Gastrocnemius medialis (tissue), 4 donors: ENCODE measurements around the gene ASXL1. TPM values are rescaled to one million over a fixed set of nuclear protein-coding genes. Genes with fewer than 3 reads are reported as not detected.

ENCODE experiments used
- ATAC-seq, 2 donors: fragments of 150-250 bp; one replicate each; pipeline ENCODE4 v1.9.1; 2016
- DNase-seq, 2 donors: peaks; one replicate each; pipeline ENCODE4 v3.0.0-alpha.2; 2019
- H3K27ac ChIP-seq, 4 donors: fragments of 200-600 bp; sonication (generic); 1 replicate in 1 of 4; 2 replicates in 3 of 4; pipeline ENCODE4 v1.5.1; 2016 to 2018; ENCODE audit warnings: mild to moderate bottlenecking in 2 of 4, moderate library complexity in 1 of 4
- H3K27me3 ChIP-seq, 3 donors: fragments of 200-600 bp; sonication (generic) in 2 of 3; 1 replicate in 1 of 3; 2 replicates in 2 of 3; pipeline versions ENCODE4 v1.5.1 to v1.6.0; 2016 to 2019; ENCODE audit warnings: mild to moderate bottlenecking in 1 of 3, moderate library complexity in 1 of 3
- H3K36me3 ChIP-seq, 2 donors: fragments of 200-600 bp; sonication (generic) in 1 of 2; one replicate each; pipeline ENCODE4 v1.5.1; 2017 to 2018
- H3K4me1 ChIP-seq, 2 donors: fragments of 200-600 bp; sonication (generic) in 1 of 2; one replicate each; pipeline ENCODE4 v1.5.1; 2016 to 2017; ENCODE audit warnings: mild to moderate bottlenecking in 2 of 2
- H3K4me3 ChIP-seq, 4 donors: fragments of 200-600 bp; sonication (generic) in 3 of 4; 1 replicate in 1 of 4; 2 replicates in 3 of 4; pipeline ENCODE4 v1.5.1; 2016 to 2019; ENCODE audit warnings: mild to moderate bottlenecking in 2 of 4
- H3K9me3 ChIP-seq, 3 donors: fragments of 200-600 bp; sonication (generic) in 2 of 3; 1 replicate in 1 of 3; 2 replicates in 2 of 3; pipeline ENCODE4 v1.5.1; 2016 to 2019
- CTCF ChIP-seq, 5 experiments: fragments of 450-650 bp in 3 of 5; fragments of 200-600 bp in 2 of 5; sonication (generic) in 2 of 5; IDR thresholded peaks in 4 of 5; conservative IDR thresholded peaks in 1 of 5; 1 replicate in 4 of 5; 2 replicates in 1 of 5; pipeline ENCODE4 v1.5.1; 2016 to 2019; ENCODE audit warnings: antibody characterized with exemption in 5 of 5, mild to moderate bottlenecking in 3 of 5, moderate library complexity in 3 of 5
- POLR2A ChIP-seq, 2 donors: fragments of 450-650 bp; IDR thresholded peaks; one replicate each; pipeline ENCODE4 v1.6.1; 2017; ENCODE audit warnings: antibody characterized with exemption in 2 of 2, mild to moderate bottlenecking in 2 of 2, moderate library complexity in 2 of 2
- in situ Hi-C, 4 donors: fragments of 200-750 bp; cut with MboI; loops; one replicate each; pipeline versions ENCODE4 v1.15.0 to v1.8.0; 2017; ENCODE audit warnings: low sequenced_read_pairs in 4 of 4
- intact Hi-C: fragments of 100-400 bp; cut with DNase I; formaldehyde crosslinking; loops from one replicate; pipeline ENCODE4 v1.15.1; 2023; ENCODE audit warnings: low total_unique reads
- total RNA-seq, 4 donors: library from RNA; depleted of rRNA; stranded (reverse); fragments of >200 nt; gene quantifications; one replicate each; pipeline versions ENCODE4 v1.1.0 to v1.2.3, GENCODE V29; 2016

ASXL1 gene
- total RNA-seq, 4 donors from 2014 or later: 21.8 to 36.6 (median 28.4) TPM

GRCh38 chr20:32325706-32326503 is 32.2 kb upstream of the ASXL1 start:
- no peaks in the 10 kb centered on the region for H3K9me3 ChIP-seq
- TF ChIP-seq POLR2A (IDR thresholded peaks at IDR 0.05): no peak
- no peak for TF ChIP-seq CTCF (IDR thresholded peaks at IDR 0.05 in 4 of 5, conservative IDR thresholded peaks at IDR 0.05 in 1 of 5)
- no peaks in the 10 kb centered on the region for H3K4me1 ChIP-seq
- H3K27me3 ChIP-seq: no peaks in the 10 kb centered on the region
- peaks cover 2 to 22% of the 10 kb centered on the region in 2 donors for H3K36me3 ChIP-seq
- in situ Hi-C loops (no loop called here), intact Hi-C loops (no loop called here)
- H3K4me3 ChIP-seq: no peak overlapping the region
- H3K27ac ChIP-seq: no peak overlapping the region
- ATAC-seq (peak in 1 of 2 donors; percentile 58), DNase-seq (no peak)

GRCh38 chr20:32326504-32326845 is 31.7 kb upstream of the ASXL1 start:
- in situ Hi-C loops: no loop called here
- H3K4me1 ChIP-seq: no peaks in the 10 kb centered on the region
- peaks cover 2 to 26% of the 10 kb centered on the region in 2 donors for H3K36me3 ChIP-seq
- H3K4me3 ChIP-seq: no peak overlapping the region
- DNase-seq (no peak), ATAC-seq (no peak)
- no peak for TF ChIP-seq CTCF (IDR thresholded peaks at IDR 0.05 in 4 of 5, conservative IDR thresholded peaks at IDR 0.05 in 1 of 5)
- TF ChIP-seq POLR2A (IDR thresholded peaks at IDR 0.05): no peak
- intact Hi-C loops: no loop called here
- H3K27ac ChIP-seq: no peak overlapping the region
- H3K9me3 ChIP-seq: no peaks in the 10 kb centered on the region
- no peaks in the 10 kb centered on the region for H3K27me3 ChIP-seq

- ATAC-seq: no peak
- Histone ChIP-seq H3K9me3 (no peaks in the 10 kb centered on the region), H3K27me3 (no peaks in the 10 kb centered on the region), H3K27ac (no peak overlapping the region), H3K4me1 (no peaks in the 10 kb centered on the region), H3K36me3 (peaks cover 2 to 32% of the 10 kb centered on the region in 2 donors), H3K4me3 (no peak overlapping the region)
- intact Hi-C loops: no loop called here
- DNase-seq: no peak
- TF ChIP-seq POLR2A (IDR thresholded peaks at IDR 0.05): no peak
- no peak for TF ChIP-seq CTCF (IDR thresholded peaks at IDR 0.05 in 4 of 5, conservative IDR thresholded peaks at IDR 0.05 in 1 of 5)
- in situ Hi-C loops: no loop called here
Observed at GRCh38 chr20:32327087-32327681, 30.9 kb upstream of the ASXL1 start.

GRCh38 chr20:32329817-32330554 is 28.1 kb upstream of the ASXL1 start:
- ATAC-seq (no peak), DNase-seq (no peak)
- intact Hi-C loops: loop anchor here (10.0 kb wide), 1 partner anchor 325 kb away; no protein-coding TSS in a partner anchor
- in situ Hi-C loops: no loop called here
- Histone ChIP-seq H3K9me3 (no peaks in the 10 kb centered on the region), H3K4me1 (peaks cover 0 to 11% of the 10 kb centered on the region in 2 donors), H3K27ac (no peak overlapping the region), H3K4me3 (no peak overlapping the region), H3K27me3 (no peaks in the 10 kb centered on the region), H3K36me3 (peaks cover 2 to 32% of the 10 kb centered on the region in 2 donors)
- TF ChIP-seq POLR2A (IDR thresholded peaks at IDR 0.05) (no peak), CTCF (IDR thresholded peaks at IDR 0.05 in 4 of 5, conservative IDR thresholded peaks at IDR 0.05 in 1 of 5) (no peak)
